Upper lobe of left lung (tissue), 6 donors: ENCODE data around the gene FEZ2. TPM values are rescaled to one million over a fixed set of nuclear protein-coding genes. Genes with fewer than 3 reads are reported as not detected.

ENCODE experiments used
- ATAC-seq, 2 donors: fragments of 200-7000 bp; cut with Tn5 transposase; one replicate each; pipeline ENCODE4 v1.9.1; 2022; ENCODE audit warnings: mild to moderate bottlenecking in 2 of 2, moderate library complexity in 2 of 2; ENCODE audit not compliant: low FRiP score in 2 of 2
- DNase-seq, 2 donors: peaks; one replicate each; pipeline ENCODE4 v3.0.0-alpha.2; 2019 to 2020
- H3K27ac ChIP-seq, 4 donors: fragments of 200-600 bp; sonication (generic); one replicate each; pipeline ENCODE4 v1.5.1; 2016 to 2019
- H3K27me3 ChIP-seq, 4 donors: fragments of 200-600 bp; sonication (generic); one replicate each; pipeline ENCODE4 v1.5.1; 2017 to 2019
- H3K36me3 ChIP-seq, 4 donors: fragments of 200-600 bp; sonication (generic); one replicate each; pipeline ENCODE4 v1.5.1; 2016 to 2019
- H3K4me1 ChIP-seq, 4 donors: fragments of 200-600 bp; sonication (generic); one replicate each; pipeline ENCODE4 v1.5.1; 2018 to 2019
- H3K4me3 ChIP-seq, 4 donors: fragments of 200-600 bp; sonication (generic); one replicate each; pipeline ENCODE4 v1.5.1; 2017 to 2019; ENCODE audit warnings: mild to moderate bottlenecking in 2 of 4, moderate library complexity in 1 of 4
- H3K9me3 ChIP-seq, 4 donors: fragments of 200-600 bp; sonication (generic); one replicate each; pipeline ENCODE4 v1.5.1; 2018 to 2019
- CTCF ChIP-seq, 6 experiments: fragments of 450-650 bp in 4 of 6; fragments of 200-600 bp in 2 of 6; sonication (generic) in 2 of 6; IDR thresholded peaks; one replicate each; pipeline ENCODE4 v1.5.1; 2016 to 2019; ENCODE audit warnings: antibody characterized with exemption in 6 of 6
- EP300 ChIP-seq, 4 donors: sonication (generic); formaldehyde crosslinking; IDR thresholded peaks; one replicate each; pipeline ENCODE4 v1.5.1; 2017; ENCODE audit warnings: antibody characterized with exemption in 4 of 4, control low read depth in 2 of 4
- POLR2A ChIP-seq, 4 donors: fragments of 450-650 bp; IDR thresholded peaks; one replicate each; pipeline ENCODE4 v1.5.1; 2016 to 2017; ENCODE audit warnings: antibody characterized with exemption in 4 of 4, mild to moderate bottlenecking in 2 of 4
- POLR2AphosphoS5 ChIP-seq, 2 donors: sonication (generic); formaldehyde crosslinking; IDR thresholded peaks; one replicate each; pipeline ENCODE4 v1.5.1; 2017; ENCODE audit warnings: antibody characterized with exemption in 2 of 2
- WGBS, 2 donors: methylation state at CpG; one replicate each; pipeline ENCODE4 v1.1.5; 2017 to 2018; 5-methylcytosine and 5-hydroxymethylcytosine counted together
- total RNA-seq, 6 donors: library from RNA; depleted of rRNA in 4 of 6; stranded (reverse); fragments of >200 nt in 4 of 6; gene quantifications; one replicate each; pipeline versions ENCODE4 v1.1.0 to v1.2.1, GENCODE V29; 2016 to 2021
- donor health status: DM: no; HTN: no; CAD: no; lungs with moderate emphysema.
- donor health status: DM: no; HTN: yes; CAD: no; lungs with severe emphysema.

FEZ2 gene
- total RNA-seq, 6 donors from 2014 or later: 38.2 to 81.1 (median 43.1) TPM

- H3K36me3 ChIP-seq: peaks cover 0 to 71% (median 21%) of the 10 kb centered on the region in 4 donors
Measured at GRCh38 chr2:36584148-36584794, 13.7 kb downstream of the FEZ2 start.

GRCh38 chr2:36582951-36583350 is 15.0 kb downstream of the FEZ2 start:
- no peak for ATAC-seq
- Histone ChIP-seq H3K4me1 (peaks cover 0 to 17% (median 6%) of the 10 kb centered on the region in 4 donors), H3K4me3 (no peak overlapping the region), H3K9me3 (no peaks in the 10 kb centered on the region), H3K27me3 (no peaks in the 10 kb centered on the region), H3K36me3 (peaks cover 3 to 72% (median 29%) of the 10 kb centered on the region in 4 donors), H3K27ac (no peak overlapping the region)
- 53 to 89% methylated on average over 3 of the region's 3 CpGs for WGBS, 2 donors
- no peak for TF ChIP-seq POLR2AphosphoS5 (IDR thresholded peaks at IDR 0.05)
- TF ChIP-seq EP300 (IDR thresholded peaks at IDR 0.05): no peak
- no peak for TF ChIP-seq POLR2A (IDR thresholded peaks at IDR 0.05)
- no peak for TF ChIP-seq CTCF (IDR thresholded peaks at IDR 0.05)
- DNase-seq: no peak

More at GRCh38 chr2:36584148-36584794, 13.7 kb downstream of the FEZ2 start:
- peak in 1 of 2 donors; percentile 21 for ATAC-seq
- TF ChIP-seq EP300 (IDR thresholded peaks at IDR 0.05) (no peak), POLR2A (IDR thresholded peaks at IDR 0.05) (no peak), POLR2AphosphoS5 (IDR thresholded peaks at IDR 0.05) (no peak), CTCF (IDR thresholded peaks at IDR 0.05) (no peak)
- DNase-seq: no peak
- no peaks in the 10 kb centered on the region for H3K9me3 ChIP-seq
- H3K4me1 ChIP-seq: peaks cover 0 to 16% (median 4%) of the 10 kb centered on the region in 4 donors
- H3K4me3 ChIP-seq: no peak overlapping the region
- H3K27ac ChIP-seq: no peak overlapping the region
- H3K27me3 ChIP-seq: no peaks in the 10 kb centered on the region
- 82 to 86% methylated on average over 1 of the region's 1 CpG for WGBS, 2 donors

- Histone ChIP-seq H3K27ac (no peak overlapping the region), H3K9me3 (no peaks in the 10 kb centered on the region), H3K4me1 (peaks cover 0 to 17% (median 7%) of the 10 kb centered on the region in 4 donors), H3K36me3 (peaks cover 3 to 76% (median 31%) of the 10 kb centered on the region in 4 donors), H3K27me3 (no peaks in the 10 kb centered on the region), H3K4me3 (no peak overlapping the region)
- TF ChIP-seq POLR2A (IDR thresholded peaks at IDR 0.05) (no peak), CTCF (IDR thresholded peaks at IDR 0.05) (no peak), POLR2AphosphoS5 (IDR thresholded peaks at IDR 0.05) (no peak), EP300 (IDR thresholded peaks at IDR 0.05) (no peak)
- ATAC-seq: no peak
- WGBS, 2 donors: 86 to 90% methylated on average over 5 of the region's 5 CpGs
- DNase-seq: no peak
Measured at GRCh38 chr2:36582538-36582937, 15.4 kb downstream of the FEZ2 start.

- peaks cover 3 to 86% (median 29%) of the 10 kb centered on the region in 4 donors for H3K36me3 ChIP-seq
Measured at GRCh38 chr2:36579297-36579664, 18.7 kb downstream of the FEZ2 start.

More at GRCh38 chr2:36579297-36579664, 18.7 kb downstream of the FEZ2 start:
- TF ChIP-seq POLR2AphosphoS5 (IDR thresholded peaks at IDR 0.05) (no peak), POLR2A (IDR thresholded peaks at IDR 0.05) (no peak), CTCF (IDR thresholded peaks at IDR 0.05) (no peak), EP300 (IDR thresholded peaks at IDR 0.05) (no peak)
- ATAC-seq (peak; percentile 7 to 23), DNase-seq (no peak)
- no peak overlapping the region for H3K4me3 ChIP-seq
- H3K9me3 ChIP-seq: no peaks in the 10 kb centered on the region
- H3K4me1 ChIP-seq: peaks cover 0 to 19% (median 10%) of the 10 kb centered on the region in 4 donors
- peak overlapping the region in 3 of 4 donors; percentile 1 to 63 (median 27) for H3K27ac ChIP-seq
- H3K27me3 ChIP-seq: no peaks in the 10 kb centered on the region
